B cell (primary cell): Measurements from ENCODE around the gene C2CD3. TPM values are rescaled to one million over a fixed set of nuclear protein-coding genes. Genes with fewer than 3 reads are reported as not detected.

Source experiments
- ATAC-seq: fragments of 200-7000 bp; cut with Tn5 transposase; one replicate; pipeline ENCODE4 v1.10.0; 2021; ENCODE audit warnings: low read depth, mild to moderate bottlenecking, moderate number of reproducible peaks, moderate library complexity
- CTCF ChIA-PET: fragments of 350-600 bp; sonication (Branson Sonifier 250); formaldehyde crosslinking; loops from one replicate; lab custom pipeline; 2021; ENCODE audit warnings: antibody characterized with exemption, inconsistent platforms; lab: Charles Lee
- POLR2A ChIA-PET: fragments of 350-600 bp; sonication (Branson Sonifier 250); formaldehyde crosslinking; loops from one replicate; lab custom pipeline; 2021; ENCODE audit warnings: antibody characterized with exemption; lab: Charles Lee
- DNase-seq: peaks from one replicate; pipeline ENCODE4 v3.0.0; 2013
- H2AFZ ChIP-seq: 2 replicates; pipeline ENCODE4 v1.6.1; 2012; ENCODE audit warnings: mild to moderate bottlenecking, low read depth, low read length; ENCODE audit not compliant: insufficient read depth, poor library complexity, severe bottlenecking
- H3K27ac ChIP-seq, 2 donors: 1 replicate in 1 of 2; 2 replicates in 1 of 2; pipeline ENCODE4 v1.5.1; 2012 to 2013; ENCODE audit warnings: low read length in 2 of 2, mild to moderate bottlenecking in 2 of 2, moderate library complexity in 1 of 2
- H3K27me3 ChIP-seq, 4 experiments: fragments of 200-600 bp in 1 of 4; sonication (generic) in 1 of 4; replicated peaks in 1 of 4; 1 replicate in 2 of 4; 2 replicates in 2 of 4; pipeline versions ENCODE4 v1.6.1 to v1.7.0; 2013 to 2016; ENCODE audit warnings: low read length in 3 of 4, mild to moderate bottlenecking in 2 of 4, mixed read lengths in 1 of 4, moderate library complexity in 1 of 4; ENCODE audit not compliant: insufficient read depth in 4 of 4, control insufficient read depth in 3 of 4; ENCODE audit errors: control extremely low read depth in 1 of 4
- H3K36me3 ChIP-seq, 2 experiments: replicated peaks in 1 of 2; 1 replicate in 1 of 2; 2 replicates in 1 of 2; pipeline versions ENCODE4 v1.6.1 to v1.7.1; 2013; ENCODE audit warnings: low read length in 1 of 2; ENCODE audit not compliant: insufficient read depth in 2 of 2, control insufficient read depth in 1 of 2; ENCODE audit errors: control extremely low read depth in 1 of 2, extremely low read depth in 1 of 2
- H3K4me1 ChIP-seq, 2 donors: fragments of 200-600 bp in 1 of 2; sonication (generic) in 1 of 2; 1 replicate in 1 of 2; 2 replicates in 1 of 2; pipeline versions ENCODE4 v1.5.1 to v1.6.1; 2013 to 2017; ENCODE audit warnings: low read length in 2 of 2; ENCODE audit not compliant: control insufficient read depth in 2 of 2, insufficient read depth in 2 of 2
- H3K4me2 ChIP-seq: replicated peaks from 2 replicates; pipeline ENCODE3; 2012; ENCODE audit warnings: mild to moderate bottlenecking, low read depth, low read length; ENCODE audit not compliant: poor library complexity, severe bottlenecking
- H3K4me3 ChIP-seq, 5 experiments: fragments of 200-600 bp in 1 of 5; sonication (generic) in 1 of 5; 1 replicate in 3 of 5; 2 replicates in 2 of 5; pipeline versions ENCODE4 v1.5.1 to v1.7.0; 2011 to 2016; ENCODE audit warnings: low read length in 4 of 5, mild to moderate bottlenecking in 4 of 5, low read depth in 2 of 5, control low read depth in 1 of 5, moderate library complexity in 1 of 5; ENCODE audit not compliant: insufficient read depth in 1 of 5; ENCODE audit errors: control extremely low read depth in 1 of 5, extremely low read depth in 1 of 5
- H3K79me2 ChIP-seq: fragments of 200-600 bp; sonication (generic); one replicate; pipeline ENCODE4 v1.6.0; 2016; ENCODE audit warnings: low read length; ENCODE audit not compliant: control insufficient read depth, insufficient read depth
- H3K9ac ChIP-seq: fragments of 200-600 bp; sonication (generic); 2 replicates; pipeline ENCODE4 v1.6.1; 2017; ENCODE audit warnings: mild to moderate bottlenecking, low read length, moderate library complexity
- H3K9me3 ChIP-seq, 3 donors: one replicate each; pipeline versions ENCODE4 v1.6.1 to v1.7.1; 2013; ENCODE audit warnings: low read length in 2 of 3; ENCODE audit not compliant: control insufficient read depth in 2 of 3, insufficient read depth in 1 of 3; ENCODE audit errors: control extremely low read depth in 1 of 3
- H4K20me1 ChIP-seq: 2 replicates; pipeline ENCODE4 v1.6.0; 2012; ENCODE audit warnings: mild to moderate bottlenecking, low read length; ENCODE audit not compliant: insufficient read depth, control insufficient read depth, poor library complexity, severe bottlenecking
- H3K27ac Mint-ChIP-seq: one replicate; pipeline ENCODE4 v1.8.0; 2021; ENCODE audit warnings: mixed read lengths
- H3K27me3 Mint-ChIP-seq: one replicate; pipeline ENCODE4 v1.8.0; 2021; ENCODE audit warnings: mixed read lengths
- H3K4me1 Mint-ChIP-seq: one replicate; pipeline ENCODE4 v1.8.0; 2021; ENCODE audit warnings: mixed read lengths
- H3K4me3 Mint-ChIP-seq: one replicate; pipeline ENCODE4 v1.8.0; 2021; ENCODE audit warnings: mixed read lengths
- H3K9me3 Mint-ChIP-seq: one replicate; pipeline ENCODE4 v1.8.0; 2022; ENCODE audit warnings: mixed read lengths; ENCODE audit not compliant: insufficient read depth
- CTCF ChIP-seq: fragments of 200-600 bp; IDR thresholded peaks from one replicate; pipeline ENCODE4 v1.8.0; 2022; ENCODE audit warnings: antibody characterized with exemption, mild to moderate bottlenecking
- EZH2 ChIP-seq: IDR thresholded peaks from 2 replicates; pipeline ENCODE4 v1.6.1; 2012; ENCODE audit warnings: borderline replicate concordance, low read depth, mild to moderate bottlenecking, moderate library complexity, low read length; ENCODE audit not compliant: insufficient read depth, poor library complexity, severe bottlenecking
- WGBS: methylation state at CpG from one replicate; pipeline ENCODE4 v1.1.5; 2013; ENCODE audit warnings: missing lambda C conversion rate; ENCODE audit not compliant: insufficient coverage; 5-methylcytosine and 5-hydroxymethylcytosine counted together
- intact Hi-C: fragments of 100-400 bp; cut with micrococcal nuclease; formaldehyde crosslinking; loops from one replicate; pipeline ENCODE4 v1.10.0; 2022
- polyA plus RNA-seq: library from polyadenylated mRNA; depleted of rRNA; stranded (reverse); fragments of >200 nt; gene quantifications from 2 replicates; pipeline ENCODE4 v1.2.3, GENCODE V29; 2012
- total RNA-seq, 2 donors: library from RNA; stranded (reverse); fragments of 120-200 nt in 1 of 2; gene quantifications; 1 replicate in 1 of 2; 2 replicates in 1 of 2; pipeline versions ENCODE4 v1.2.3 to v1.2.4, GENCODE V29; 2013 to 2022

The C2CD3 gene
- total and polyA plus RNA-seq, 2 donors (not counting 1 experiment from before 2014, with no cell fraction given): 19.8 to 69.0 TPM

- Histone ChIP-seq H3K4me1 (peaks cover 26 to 31% of the 10 kb centered on the region in 2 donors), H3K9me3 (no peaks in the 10 kb centered on the region), H3K4me2 (peak overlapping the region; percentile 39), H3K27me3 (no peaks in the 10 kb centered on the region), H3K36me3 (peaks cover 0 to 14% of the 10 kb centered on the region in 2 experiments), H2AFZ (no peak overlapping the region), H3K9ac (no peak overlapping the region), H4K20me1 (no peaks in the 10 kb centered on the region), H3K79me2 (no peaks in the 10 kb centered on the region), H3K27ac (peak overlapping the region in 1 of 2 donors; percentile 20), H3K4me3 (no peak overlapping the region)
- H3K9me3 Mint-ChIP-seq: no peaks in the 10 kb centered on the region
- H3K4me1 Mint-ChIP-seq: peaks cover 52% of the 10 kb centered on the region
- no peak for TF ChIP-seq EZH2
- TF ChIP-seq CTCF: no peak
- ATAC-seq (peak; percentile 99), DNase-seq (peak; percentile 69)
- H3K4me3 Mint-ChIP-seq: no peak overlapping the region
- WGBS: 57% methylated on average over 9 of the region's 11 CpGs
- no peaks in the 10 kb centered on the region for H3K27me3 Mint-ChIP-seq
- H3K27ac Mint-ChIP-seq: peak overlapping the region; percentile 43
- ChIA-PET CTCF (interaction anchor here (0.7 to 2.2 kb wide), 10 partner anchors 9 to 40 kb away, joined by 3 to 11 read pairs (median 4); no protein-coding TSS in a partner anchor), POLR2A (interaction anchor here (0.6 to 2.5 kb wide), 7 partner anchors 8 to 37 kb away, joined by 3 to 21 read pairs (median 4); partner anchors contain the start of gene UCP2)
- intact Hi-C loops: no loop called here
Observed at GRCh38 chr11:74004759-74005615, 165.8 kb downstream of the C2CD3 start.
